Measurements from ENCODE around the gene SH3RF3. TPM values are rescaled to one million over a fixed set of nuclear protein-coding genes. Genes with fewer than 3 reads are reported as not detected.

SH3RF3 gene
- total and polyA plus RNA-seq, 2 of the 13 experiments (the other 11 are each of a cell fraction or from before 2014, with no cell fraction given): 0.04 TPM; not detected in 1

GRCh38 chr2:109439390-109439786 lies 310.4 kb downstream of the SH3RF3 start:
- H3K4me2 ChIP-seq (ENCODE audit: low read depth, low read length): no peak overlapping the region
- H3K9ac ChIP-seq (ENCODE audit: insufficient read depth, low read depth, low read length): no peak overlapping the region
- no peaks in the 10 kb centered on the region for H4K20me1 ChIP-seq (ENCODE audit: insufficient read depth, low read length)
- CTCF ChIA-PET (ENCODE audit: low intra/inter-chr PET ratio, low total read pairs): no interaction called here
- no peak for TF ChIP-seq TBL1XR1 (IDR thresholded peaks at IDR 0.05; ENCODE audit: borderline replicate concordance, low read length, partially characterized antibody)
- no peak for TF ChIP-seq ZFP37 (CRISPR knock-in tag; IDR thresholded peaks at IDR 0.05; ENCODE audit: borderline replicate concordance)
- no peak for TF ChIP-seq SIN3A (IDR thresholded peaks at IDR 0.05; ENCODE audit: borderline replicate concordance, low read depth, low read length)
- no peak for TF ChIP-seq HNRNPK (IDR thresholded peaks at IDR 0.05; ENCODE audit: low read depth, low read length, poor library complexity, severe bottlenecking)
- no peak for TF ChIP-seq ZNF350 (CRISPR knock-in tag; IDR thresholded peaks at IDR 0.05; ENCODE audit: borderline replicate concordance, low read depth)
- no peak for TF ChIP-seq THAP9 (CRISPR knock-in tag; IDR thresholded peaks at IDR 0.05; ENCODE audit: borderline replicate concordance)
- TF ChIP-seq SRF (IDR thresholded peaks at IDR 0.05; ENCODE audit: low read depth, low read length): no peak
- TF ChIP-seq NRL (CRISPR knock-in tag; IDR thresholded peaks at IDR 0.05; ENCODE audit: borderline replicate concordance): no peak
- TF ChIP-seq, protein P1, sequence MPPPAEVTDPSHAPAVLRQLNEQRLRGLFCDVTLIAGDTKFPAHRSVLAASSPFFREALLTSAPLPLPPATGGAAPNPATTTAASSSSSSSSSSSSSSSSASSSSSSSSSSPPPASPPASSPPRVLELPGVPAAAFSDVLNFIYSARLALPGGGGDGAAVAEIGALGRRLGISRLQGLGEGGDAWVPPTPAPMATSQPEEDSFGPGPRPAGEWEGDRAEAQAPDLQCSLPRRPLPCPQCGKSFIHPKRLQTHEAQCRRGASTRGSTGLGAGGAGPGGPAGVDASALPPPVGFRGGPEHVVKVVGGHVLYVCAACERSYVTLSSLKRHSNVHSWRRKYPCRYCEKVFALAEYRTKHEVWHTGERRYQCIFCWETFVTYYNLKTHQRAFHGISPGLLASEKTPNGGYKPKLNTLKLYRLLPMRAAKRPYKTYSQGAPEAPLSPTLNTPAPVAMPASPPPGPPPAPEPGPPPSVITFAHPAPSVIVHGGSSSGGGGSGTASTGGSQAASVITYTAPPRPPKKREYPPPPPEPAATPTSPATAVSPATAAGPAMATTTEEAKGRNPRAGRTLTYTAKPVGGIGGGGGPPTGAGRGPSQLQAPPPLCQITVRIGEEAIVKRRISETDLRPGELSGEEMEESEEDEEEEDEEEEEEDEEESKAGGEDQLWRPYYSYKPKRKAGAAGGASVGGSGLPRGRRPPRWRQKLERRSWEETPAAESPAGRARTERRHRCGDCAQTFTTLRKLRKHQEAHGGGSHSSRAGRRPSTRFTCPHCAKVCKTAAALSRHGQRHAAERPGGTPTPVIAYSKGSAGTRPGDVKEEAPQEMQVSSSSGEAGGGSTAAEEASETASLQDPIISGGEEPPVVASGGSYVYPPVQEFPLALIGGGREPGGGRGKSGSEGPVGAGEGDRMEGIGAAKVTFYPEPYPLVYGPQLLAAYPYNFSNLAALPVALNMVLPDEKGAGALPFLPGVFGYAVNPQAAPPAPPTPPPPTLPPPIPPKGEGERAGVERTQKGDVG (CRISPR knock-in tag; IDR thresholded peaks at IDR 0.05; ENCODE audit: borderline replicate concordance): no peak
- no peak for TF ChIP-seq ZNF317 (CRISPR knock-in tag; IDR thresholded peaks at IDR 0.05)
- no peak for TF ChIP-seq MTA3 (CRISPR knock-in tag; IDR thresholded peaks at IDR 0.05)
- TF ChIP-seq, protein P2, sequence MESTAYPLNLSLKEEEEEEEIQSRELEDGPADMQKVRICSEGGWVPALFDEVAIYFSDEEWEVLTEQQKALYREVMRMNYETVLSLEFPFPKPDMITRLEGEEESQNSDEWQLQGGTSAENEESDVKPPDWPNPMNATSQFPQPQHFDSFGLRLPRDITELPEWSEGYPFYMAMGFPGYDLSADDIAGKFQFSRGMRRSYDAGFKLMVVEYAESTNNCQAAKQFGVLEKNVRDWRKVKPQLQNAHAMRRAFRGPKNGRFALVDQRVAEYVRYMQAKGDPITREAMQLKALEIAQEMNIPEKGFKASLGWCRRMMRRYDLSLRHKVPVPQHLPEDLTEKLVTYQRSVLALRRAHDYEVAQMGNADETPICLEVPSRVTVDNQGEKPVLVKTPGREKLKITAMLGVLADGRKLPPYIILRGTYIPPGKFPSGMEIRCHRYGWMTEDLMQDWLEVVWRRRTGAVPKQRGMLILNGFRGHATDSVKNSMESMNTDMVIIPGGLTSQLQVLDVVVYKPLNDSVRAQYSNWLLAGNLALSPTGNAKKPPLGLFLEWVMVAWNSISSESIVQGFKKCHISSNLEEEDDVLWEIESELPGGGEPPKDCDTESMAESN (CRISPR knock-in tag; conservative IDR thresholded peaks at IDR 0.05): no peak
- 36% methylated on average over 4 of the region's 4 CpGs for WGBS (ENCODE audit: low lambda C conversion rate)
- no peak overlapping the region for H3K27ac ChIP-seq (ENCODE audit: extremely low read length, insufficient read depth, low read length)
- ATAC-seq: no peak
- H3K9me3 ChIP-seq (ENCODE audit: low read length): peaks cover 21% of the 10 kb centered on the region
- H3K36me3 ChIP-seq (replicated peaks in 1 of 2; ENCODE audit: control insufficient read depth in 1 of 2, insufficient read depth in 2 of 2, low read length in 2 of 2): no peaks in the 10 kb centered on the region
- BruUV-seq (replicated peaks): no TSS peak
- peaks cover 0 to 11% of the 10 kb centered on the region in 2 experiments; a peak in 3 of 5 replicates for H3K27me3 ChIP-seq (ENCODE audit: control insufficient read depth in 1 of 2, insufficient read depth in 2 of 2, low read length in 2 of 2)
- H3K4me3 ChIP-seq (replicated peaks in 1 of 3; ENCODE audit: insufficient read depth in 1 of 3, low read depth in 2 of 3, low read length in 3 of 3): no peak overlapping the region
- DNase-seq (ENCODE audit: low spot score): no peak
- H3K4me1 ChIP-seq (ENCODE audit: insufficient read depth, low read length): no peaks in the 10 kb centered on the region
- POLR2A ChIA-PET: no interaction called here
- H2AFZ ChIP-seq (ENCODE audit: low read length): no peak overlapping the region
- in situ Hi-C loops (cut with HindIII; ENCODE audit: extremely low pct_ligation_motif_present, low pct_unique_long_range_greater_than_20kb): no loop called here
- H3K79me2 ChIP-seq (ENCODE audit: insufficient read depth, low read length): no peaks in the 10 kb centered on the region
- FAIRE-seq: no peak
- intact Hi-C loops (cut with micrococcal nuclease; ENCODE audit: unreplicated experiment): no loop called here
